Brain pericyte (primary cell): ENCODE data around the gene GSG1L.

ENCODE experiments used
- DNase-seq: peaks from one replicate; pipeline ENCODE4 v3.0.0-alpha.2; 2012; ENCODE audit warnings: low read depth, low spot score

GSG1L gene

GRCh38 chr16:28019218-28019617 lies 44.3 kb downstream of the GSG1L start:
- DNase-seq: no peak

GRCh38 chr16:28014851-28015250 lies 48.7 kb downstream of the GSG1L start:
- no peak for DNase-seq

- DNase-seq: no peak
These were observed 49.6 kb downstream of the GSG1L start for GRCh38 chr16:28013878-28014277.

GRCh38 chr16:28013392-28013791 lies 50.1 kb downstream of the GSG1L start:
- no peak for DNase-seq

GRCh38 chr16:28011971-28012445 lies 51.5 kb downstream of the GSG1L start:
- DNase-seq: no peak

- DNase-seq: no peak
These were observed 52.3 kb downstream of the GSG1L start for GRCh38 chr16:28011223-28011622.

GRCh38 chr16:28010671-28011070 lies 52.8 kb downstream of the GSG1L start:
- no peak for DNase-seq

GRCh38 chr16:28009586-28010373 lies 53.7 kb downstream of the GSG1L start:
- no peak for DNase-seq

GRCh38 chr16:28003923-28004322 lies 59.6 kb downstream of the GSG1L start:
- no peak for DNase-seq

GRCh38 chr16:28003021-28003865 lies 60.3 kb downstream of the GSG1L start:
- no peak for DNase-seq

GRCh38 chr16:28001642-28002041 lies 61.9 kb downstream of the GSG1L start:
- DNase-seq: no peak

- no peak for DNase-seq
These were observed 62.3 kb downstream of the GSG1L start for GRCh38 chr16:28001184-28001583.

GRCh38 chr16:28000314-28001169 lies 63.0 kb downstream of the GSG1L start:
- no peak for DNase-seq

GRCh38 chr16:27999687-28000086 lies 63.8 kb downstream of the GSG1L start:
- no peak for DNase-seq

- DNase-seq: no peak
These were observed 68.1 kb downstream of the GSG1L start for GRCh38 chr16:27995378-27995777.

GRCh38 chr16:27994686-27995085 lies 68.8 kb downstream of the GSG1L start:
- DNase-seq: no peak

- no peak for DNase-seq
These were observed 69.9 kb downstream of the GSG1L start for GRCh38 chr16:27993587-27993986.

GRCh38 chr16:27991876-27992275 lies 71.6 kb downstream of the GSG1L start:
- DNase-seq: no peak

GRCh38 chr16:27985981-27986380 lies 77.5 kb downstream of the GSG1L start:
- DNase-seq: no peak

GRCh38 chr16:27984121-27984520 lies 79.4 kb downstream of the GSG1L start:
- DNase-seq: no peak

GRCh38 chr16:27983244-27983643 lies 80.3 kb downstream of the GSG1L start:
- DNase-seq: no peak

- DNase-seq: no peak
These were observed 81.3 kb downstream of the GSG1L start for GRCh38 chr16:27982184-27982583.
